NB4 (cell line): ENCODE measurements around the gene PSENEN.

Experiments used
- DNase-seq: peaks from one replicate; pipeline ENCODE4 v3.0.0; 2010; ENCODE audit warnings: low read depth
- H3K4me3 ChIP-seq: one replicate; pipeline ENCODE4 v1.5.1; 2011; ENCODE audit warnings: mild to moderate bottlenecking, low read depth, low read length, moderate library complexity
- MYC ChIP-seq: IDR thresholded peaks from 2 replicates; pipeline ENCODE4 v1.6.1; 2011; ENCODE audit warnings: low read depth, low read length
- POLR2A ChIP-seq: IDR thresholded peaks from 2 replicates; pipeline ENCODE4 v1.6.1; 2011; ENCODE audit warnings: mild to moderate bottlenecking; ENCODE audit not compliant: insufficient read length; ENCODE audit errors: extremely low read depth
- TF ChIP-seq, protein P1 (sequence below): IDR thresholded peaks from one replicate; pipeline ENCODE4 v1.5.1; 2012; ENCODE audit warnings: low read depth, low read length
- TF ChIP-seq, protein P2 (sequence below): IDR thresholded peaks from 2 replicates; pipeline ENCODE4 v1.6.1; 2011; ENCODE audit warnings: low read depth, low read length

PSENEN gene

DNA sequence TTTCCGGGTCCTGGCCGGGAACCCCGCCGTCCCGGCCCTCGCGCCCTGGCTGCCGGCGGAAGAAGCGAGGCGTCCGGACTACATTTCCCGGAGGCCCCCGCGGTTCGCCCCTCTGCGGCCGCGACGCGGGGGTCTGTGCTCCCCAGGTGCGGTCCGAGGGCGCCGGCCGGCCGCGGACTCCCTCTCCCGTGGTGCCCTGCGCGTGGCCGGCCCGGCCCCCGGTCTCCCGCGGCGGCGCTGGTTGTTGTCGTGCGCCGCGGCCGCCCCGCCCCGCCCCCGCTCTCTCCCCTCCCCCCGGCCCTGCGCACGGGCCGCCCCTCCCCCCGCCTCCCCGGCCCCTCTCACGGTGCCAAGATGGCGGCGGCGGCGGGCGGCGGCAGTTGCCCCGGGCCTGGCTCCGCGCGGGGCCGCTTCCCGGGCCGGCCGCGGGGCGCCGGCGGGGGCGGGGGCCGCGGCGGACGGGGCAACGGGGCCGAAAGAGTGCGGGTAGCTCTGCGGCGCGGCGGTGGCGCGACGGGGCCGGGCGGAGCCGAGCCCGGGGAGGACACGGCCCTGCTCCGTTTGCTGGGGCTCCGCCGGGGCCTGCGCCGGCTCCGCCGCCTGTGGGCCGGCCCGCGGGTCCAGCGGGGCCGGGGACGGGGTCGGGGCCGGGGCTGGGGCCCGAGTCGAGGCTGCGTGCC lies 27.6 kb upstream of the PSENEN start, which contains the start of gene KMT2B:
KMT2B (plus strand) TSS at position 339 of the 680 bp plus-strand sequence; CDS start at position 355, 16 bp downstream.
- H3K4me3 ChIP-seq: peak within 1 kb of the TSS; percentile 76
- peak; percentile 94 for DNase-seq
- TF ChIP-seq POLR2A: peak; percentile 9
- TF ChIP-seq, protein P1, sequence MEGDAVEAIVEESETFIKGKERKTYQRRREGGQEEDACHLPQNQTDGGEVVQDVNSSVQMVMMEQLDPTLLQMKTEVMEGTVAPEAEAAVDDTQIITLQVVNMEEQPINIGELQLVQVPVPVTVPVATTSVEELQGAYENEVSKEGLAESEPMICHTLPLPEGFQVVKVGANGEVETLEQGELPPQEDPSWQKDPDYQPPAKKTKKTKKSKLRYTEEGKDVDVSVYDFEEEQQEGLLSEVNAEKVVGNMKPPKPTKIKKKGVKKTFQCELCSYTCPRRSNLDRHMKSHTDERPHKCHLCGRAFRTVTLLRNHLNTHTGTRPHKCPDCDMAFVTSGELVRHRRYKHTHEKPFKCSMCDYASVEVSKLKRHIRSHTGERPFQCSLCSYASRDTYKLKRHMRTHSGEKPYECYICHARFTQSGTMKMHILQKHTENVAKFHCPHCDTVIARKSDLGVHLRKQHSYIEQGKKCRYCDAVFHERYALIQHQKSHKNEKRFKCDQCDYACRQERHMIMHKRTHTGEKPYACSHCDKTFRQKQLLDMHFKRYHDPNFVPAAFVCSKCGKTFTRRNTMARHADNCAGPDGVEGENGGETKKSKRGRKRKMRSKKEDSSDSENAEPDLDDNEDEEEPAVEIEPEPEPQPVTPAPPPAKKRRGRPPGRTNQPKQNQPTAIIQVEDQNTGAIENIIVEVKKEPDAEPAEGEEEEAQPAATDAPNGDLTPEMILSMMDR: no peak
- TF ChIP-seq, protein P2, sequence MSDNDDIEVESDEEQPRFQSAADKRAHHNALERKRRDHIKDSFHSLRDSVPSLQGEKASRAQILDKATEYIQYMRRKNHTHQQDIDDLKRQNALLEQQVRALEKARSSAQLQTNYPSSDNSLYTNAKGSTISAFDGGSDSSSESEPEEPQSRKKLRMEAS: no peak
- TF ChIP-seq MYC: no peak

DNA sequence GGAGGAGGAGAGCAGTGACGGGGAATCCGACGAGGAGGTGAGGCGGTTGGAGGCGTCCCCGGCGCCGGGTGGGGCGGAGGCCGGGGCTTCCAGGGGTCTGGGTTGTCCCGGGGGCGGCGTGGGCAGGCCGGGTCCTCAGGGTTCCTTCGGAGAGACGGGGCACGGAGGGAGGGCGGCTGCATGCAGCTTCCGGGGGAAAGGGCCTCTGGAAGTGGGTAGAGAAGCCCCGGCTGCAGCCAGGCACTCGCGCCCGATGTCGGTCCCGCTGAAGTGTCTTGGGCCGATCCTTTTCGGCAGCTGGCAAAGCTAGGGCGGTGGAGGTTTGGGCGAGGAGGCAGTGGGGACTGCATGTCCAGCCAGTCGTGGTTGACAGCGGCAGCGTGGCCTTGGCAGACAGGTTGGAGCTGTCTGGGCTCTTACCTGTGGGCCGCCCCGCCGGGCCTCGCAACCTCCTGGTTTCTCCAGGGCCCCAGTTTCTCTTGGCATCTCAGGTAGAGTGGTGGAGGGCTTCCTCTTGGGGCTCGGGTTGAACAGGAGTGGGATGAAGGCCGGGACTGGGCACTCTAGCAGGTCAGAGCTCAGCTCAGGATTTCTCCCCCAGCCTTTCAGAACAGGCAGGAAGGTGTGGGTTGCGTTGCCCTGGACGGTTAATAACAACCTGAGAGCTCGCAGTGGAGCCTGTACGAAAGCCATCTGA lies 27.0 kb upstream of the PSENEN start:
- peak overlapping the region; percentile 76 for H3K4me3 ChIP-seq
- peak; percentile 42 for DNase-seq

DNA sequence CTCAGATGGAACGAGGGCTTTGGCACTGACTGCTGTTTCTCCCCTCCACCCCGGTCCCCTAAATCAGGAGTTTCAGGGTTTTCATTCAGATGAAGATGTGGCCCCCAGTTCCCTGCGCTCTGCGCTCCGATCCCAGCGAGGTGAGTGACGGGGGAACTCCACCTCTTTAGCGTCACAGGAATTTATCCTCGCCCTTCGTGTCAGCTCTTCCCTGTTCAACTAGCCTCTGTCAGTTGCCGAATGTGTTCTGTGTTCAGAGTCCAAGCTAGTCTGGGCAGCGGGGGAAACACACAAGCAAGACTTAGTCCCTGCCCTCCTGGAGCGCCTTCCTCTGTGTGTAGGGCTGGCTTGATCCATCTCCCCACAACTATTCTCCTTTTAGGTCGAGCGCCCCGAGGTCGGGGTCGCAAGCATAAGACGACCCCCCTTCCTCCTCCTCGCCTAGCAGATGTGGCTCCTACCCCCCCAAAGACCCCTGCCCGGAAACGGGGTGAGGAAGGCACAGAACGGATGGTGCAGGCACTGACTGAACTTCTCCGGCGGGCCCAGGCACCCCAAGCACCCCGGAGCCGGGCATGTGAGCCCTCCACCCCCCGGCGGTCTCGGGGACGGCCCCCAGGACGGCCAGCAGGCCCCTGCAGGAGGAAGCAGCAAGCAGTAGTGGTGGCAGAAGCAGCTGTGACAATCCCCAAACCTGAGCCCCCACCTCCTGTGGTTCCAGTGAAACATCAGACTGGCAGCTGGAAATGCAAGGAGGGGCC lies 25.9 kb upstream of the PSENEN start:
- TF ChIP-seq POLR2A (no peak), MYC (no peak)
- TF ChIP-seq, protein P1: no peak
- TF ChIP-seq, protein P2: no peak
- DNase-seq: no peak
- peak overlapping the region; percentile 76 for H3K4me3 ChIP-seq

More for the DNA sequence above, 27.0 kb upstream of the PSENEN start:
- TF ChIP-seq MYC: no peak
- TF ChIP-seq POLR2A: peak; percentile 3

DNA sequence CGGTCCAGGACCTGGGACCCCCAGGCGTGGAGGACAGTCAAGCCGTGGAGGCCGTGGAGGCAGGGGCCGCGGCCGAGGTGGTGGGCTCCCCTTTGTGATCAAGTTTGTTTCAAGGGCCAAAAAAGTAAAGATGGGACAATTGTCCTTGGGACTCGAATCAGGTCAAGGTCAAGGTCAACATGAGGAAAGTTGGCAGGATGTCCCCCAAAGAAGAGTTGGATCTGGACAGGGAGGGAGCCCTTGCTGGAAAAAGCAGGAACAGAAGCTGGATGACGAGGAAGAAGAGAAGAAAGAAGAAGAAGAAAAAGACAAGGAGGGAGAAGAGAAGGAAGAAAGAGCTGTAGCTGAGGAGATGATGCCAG lies 25.3 kb upstream of the PSENEN start:
- no peak overlapping the region for H3K4me3 ChIP-seq
- TF ChIP-seq POLR2A (no peak), MYC (no peak)
- TF ChIP-seq, protein P2: no peak
- TF ChIP-seq, protein P1: no peak
- no peak for DNase-seq

DNA sequence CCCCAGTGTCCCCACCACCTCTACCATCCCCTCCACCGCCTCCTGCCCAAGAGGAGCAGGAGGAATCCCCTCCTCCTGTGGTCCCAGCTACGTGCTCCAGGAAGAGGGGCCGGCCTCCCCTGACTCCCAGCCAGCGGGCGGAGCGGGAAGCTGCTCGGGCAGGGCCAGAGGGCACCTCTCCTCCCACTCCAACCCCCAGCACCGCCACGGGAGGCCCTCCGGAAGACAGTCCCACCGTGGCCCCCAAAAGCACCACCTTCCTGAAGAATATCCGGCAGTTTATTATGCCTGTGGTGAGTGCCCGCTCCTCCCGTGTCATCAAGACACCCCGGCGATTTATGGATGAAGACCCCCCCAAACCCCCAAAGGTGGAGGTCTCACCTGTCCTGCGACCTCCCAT lies 24.8 kb upstream of the PSENEN start:
- H3K4me3 ChIP-seq: no peak overlapping the region

More for the DNA sequence above, 24.8 kb upstream of the PSENEN start:
- TF ChIP-seq, protein P2: no peak
- TF ChIP-seq, protein P1: no peak
- TF ChIP-seq POLR2A (no peak), MYC (no peak)
- no peak for DNase-seq
